GM23338 (cell line): Measurements from ENCODE around the gene OR5AU1. TPM values are rescaled to one million over a fixed set of nuclear protein-coding genes. Genes with fewer than 3 reads are reported as not detected.

Experiments
- ATAC-seq: fragments of 200-7000 bp; cut with Tn5 transposase; 3 replicates; pipeline ENCODE4 v1.9.1; 2020
- DNase-seq: peaks from one replicate; pipeline ENCODE4 v3.0.0-alpha.2; 2015; ENCODE audit warnings: low spot score
- H2AFZ ChIP-seq: fragments of 200-600 bp; sonication (generic); 2 replicates; pipeline ENCODE4 v1.8.0; 2016; ENCODE audit warnings: antibody characterized with exemption, mild to moderate bottlenecking, moderate library complexity
- H3F3A ChIP-seq: fragments of 200-600 bp; sonication (generic); replicated peaks from 2 replicates; pipeline ENCODE4 v1.8.0; 2017; ENCODE audit warnings: antibody characterized with exemption, mixed run types, low read depth
- H3K27ac ChIP-seq: fragments of 200-600 bp; sonication (generic); 2 replicates; pipeline ENCODE4 v1.6.1; 2016; ENCODE audit warnings: low read depth
- H3K27me3 ChIP-seq: fragments of 200-600 bp; sonication (generic); 2 replicates; pipeline ENCODE4 v1.8.0; 2016; ENCODE audit warnings: mild to moderate bottlenecking, mixed run types, moderate library complexity; ENCODE audit not compliant: insufficient read depth
- H3K36me3 ChIP-seq: fragments of 200-600 bp; sonication (generic); 2 replicates; pipeline ENCODE4 v1.8.0; 2016; ENCODE audit warnings: mild to moderate bottlenecking; ENCODE audit not compliant: insufficient read depth
- H3K4me1 ChIP-seq: fragments of 200-600 bp; sonication (generic); 2 replicates; pipeline ENCODE4 v1.8.0; 2016; ENCODE audit warnings: mild to moderate bottlenecking, moderate library complexity; ENCODE audit not compliant: insufficient read depth
- H3K4me2 ChIP-seq: fragments of 200-600 bp; sonication (generic); 2 replicates; pipeline ENCODE4 v1.7.1; 2017; ENCODE audit warnings: mixed run types
- H3K4me3 ChIP-seq: fragments of 200-600 bp; sonication (generic); 2 replicates; pipeline ENCODE4 v1.6.1; 2016; ENCODE audit warnings: mixed run types
- H3K79me2 ChIP-seq: fragments of 200-600 bp; sonication (generic); replicated peaks from 2 replicates; pipeline ENCODE4 v1.8.0; 2017; ENCODE audit warnings: mild to moderate bottlenecking; ENCODE audit not compliant: insufficient read depth
- H3K9me2 ChIP-seq: fragments of 200-600 bp; sonication (generic); 2 replicates; pipeline ENCODE4 v1.8.0; 2017; ENCODE audit not compliant: insufficient read depth
- H4K20me1 ChIP-seq: fragments of 200-600 bp; sonication (generic); replicated peaks from 2 replicates; pipeline ENCODE4 v1.8.0; 2017; ENCODE audit warnings: mild to moderate bottlenecking; ENCODE audit not compliant: insufficient read depth
- H3K27ac Mint-ChIP-seq: 2 replicates; pipeline ENCODE4 v1.8.0; 2020; ENCODE audit warnings: inconsistent platforms, mild to moderate bottlenecking, moderate library complexity, mixed read lengths
- H3K27me3 Mint-ChIP-seq: 3 replicates; pipeline ENCODE4 v1.8.0; 2022; ENCODE audit warnings: low read depth, mild to moderate bottlenecking, moderate library complexity, mixed read lengths, inconsistent platforms; ENCODE audit not compliant: insufficient read depth, poor library complexity
- H3K36me3 Mint-ChIP-seq: 3 replicates; pipeline ENCODE4 v1.8.0; 2021; ENCODE audit warnings: low read depth, mild to moderate bottlenecking, inconsistent platforms, moderate library complexity, mixed read lengths
- H3K4me1 Mint-ChIP-seq: 3 replicates; pipeline ENCODE4 v1.8.0; 2020; ENCODE audit warnings: mild to moderate bottlenecking, inconsistent platforms, mixed read lengths
- H3K4me3 Mint-ChIP-seq: 3 replicates; pipeline ENCODE4 v1.8.0; 2021; ENCODE audit warnings: moderate library complexity, mild to moderate bottlenecking, inconsistent platforms, mixed read lengths
- H3K9me3 Mint-ChIP-seq: 3 replicates; pipeline ENCODE4 v1.8.0; 2020; ENCODE audit warnings: moderate library complexity, mild to moderate bottlenecking, inconsistent platforms, mixed read lengths
- CREB1 ChIP-seq: fragments of 250-450 bp; sonication (Bioruptor Pico); IDR thresholded peaks from 2 replicates; pipeline ENCODE4 v1.5.0; 2020; ENCODE audit warnings: low read depth, mild to moderate bottlenecking, moderate library complexity
- EZH2 ChIP-seq: fragments of 200-600 bp; sonication (generic); IDR thresholded peaks from one replicate; pipeline ENCODE4 v1.8.0; 2017; ENCODE audit warnings: antibody characterized with exemption, mild to moderate bottlenecking, low read depth; ENCODE audit not compliant: unreplicated experiment
- EZH2phosphoT487 ChIP-seq: fragments of 200-600 bp; sonication (generic); IDR thresholded peaks from one replicate; pipeline ENCODE4 v1.8.1; 2018; ENCODE audit warnings: antibody characterized with exemption; ENCODE audit not compliant: unreplicated experiment
- JUNB ChIP-seq: IDR thresholded peaks from one replicate; pipeline ENCODE4 v1.6.1; 2016; ENCODE audit warnings: antibody characterized with exemption; ENCODE audit not compliant: unreplicated experiment
- NANOG ChIP-seq: IDR thresholded peaks from 2 replicates; pipeline ENCODE4 v1.6.1; 2016; ENCODE audit warnings: antibody characterized with exemption, borderline replicate concordance
- POLR2AphosphoS5 ChIP-seq: IDR thresholded peaks from 2 replicates; pipeline ENCODE4 v1.6.1; 2016; ENCODE audit warnings: antibody characterized with exemption, low read depth
- STAT1 ChIP-seq: IDR thresholded peaks from one replicate; pipeline ENCODE4 v1.6.1; 2016; ENCODE audit warnings: antibody characterized with exemption; ENCODE audit not compliant: unreplicated experiment
- ZNF114 ChIP-seq: fragments of 250-450 bp; sonication (Bioruptor Pico); IDR thresholded peaks from 2 replicates; pipeline ENCODE4 v1.5.0; 2020; ENCODE audit warnings: mild to moderate bottlenecking, moderate library complexity
- ZNF331 ChIP-seq: fragments of 250-450 bp; sonication (Bioruptor Pico); IDR thresholded peaks from 2 replicates; pipeline ENCODE4 v1.5.0; 2020; ENCODE audit warnings: low read depth, mild to moderate bottlenecking, moderate library complexity
- polyA plus RNA-seq: library from polyadenylated mRNA; unstranded; fragments of >200 nt; fragmentation: Nextera tagmentation; extraction: Ambion mirVana; gene quantifications from 2 replicates; pipeline ENCODE4 v1.2.1, GENCODE V29; 2016
- total RNA-seq: library from RNA; depleted of rRNA; stranded (reverse); fragments of >200 nt; shearing (Covaris generic); gene quantifications from 2 replicates; pipeline ENCODE4 v1.2.3, GENCODE V29; 2014
- TF ChIP-seq, protein P1 (sequence below), 2 experiments: fragments of 200-600 bp in 1 of 2; sonication (generic) in 1 of 2; conservative IDR thresholded peaks; 2 replicates each; pipeline versions ENCODE4 v1.5.1 to v1.6.1; 2016 to 2017; ENCODE audit warnings: antibody characterized with exemption in 2 of 2, low read depth in 2 of 2, mild to moderate bottlenecking in 2 of 2, moderate library complexity in 1 of 2
- TF ChIP-seq, protein P2 (sequence below): IDR thresholded peaks from one replicate; pipeline ENCODE4 v1.6.1; 2018; ENCODE audit warnings: antibody characterized with exemption; ENCODE audit not compliant: unreplicated experiment
- TF ChIP-seq, protein P3 (sequence below): IDR thresholded peaks from 2 replicates; pipeline ENCODE4 v1.6.1; 2016; ENCODE audit warnings: antibody characterized with exemption
- TF ChIP-seq, protein P4 (sequence below): fragments of 250-450 bp; sonication (Bioruptor Pico); IDR thresholded peaks from 2 replicates; pipeline ENCODE4 v1.5.0; 2020; ENCODE audit warnings: mild to moderate bottlenecking, moderate library complexity

OR5AU1 gene
- total and polyA plus RNA-seq, 2 experiments from 2014 or later, result not detected

DNA sequence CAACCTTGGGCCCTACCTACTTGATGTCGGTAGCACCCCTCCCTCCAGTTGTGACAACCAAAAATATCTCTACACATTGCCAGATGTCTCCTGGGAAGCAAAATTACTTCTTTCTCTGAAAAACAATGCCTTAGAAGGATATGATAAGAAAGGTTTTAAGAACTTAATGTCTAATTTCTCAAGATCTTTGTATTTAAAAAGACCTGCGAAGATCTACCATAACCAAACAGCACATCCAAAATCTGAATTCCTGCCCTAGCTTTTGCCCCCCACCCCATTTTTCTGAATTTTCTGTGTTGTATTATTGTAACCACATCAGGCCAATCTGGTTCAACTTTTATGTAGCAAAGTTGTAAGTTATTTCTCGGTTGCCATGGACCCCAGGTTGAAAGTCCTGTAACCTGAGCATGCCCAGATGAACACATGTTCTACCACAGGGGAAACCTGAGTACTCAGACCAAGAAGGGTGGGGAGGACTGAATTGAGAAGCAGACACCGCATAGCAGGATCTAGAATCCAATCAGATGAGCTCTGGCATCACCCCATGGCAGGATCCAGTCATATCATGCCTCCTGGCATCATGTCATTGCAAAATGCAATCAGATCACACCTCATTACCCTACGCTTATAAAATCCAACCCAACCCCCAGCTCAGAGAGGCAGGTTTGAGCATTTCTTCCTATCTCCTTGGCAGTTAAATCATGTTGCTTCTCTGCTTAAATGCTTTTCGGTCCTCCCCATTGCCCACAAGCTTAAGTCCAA lies 46.3 kb downstream of the OR5AU1 start:
- H4K20me1 ChIP-seq, result no peaks in the 10 kb centered on the region

More for the DNA sequence above, 46.3 kb downstream of the OR5AU1 start:
- Histone ChIP-seq H3K27ac (no peak overlapping the region), H3K4me2 (no peak overlapping the region), H3K79me2 (no peaks in the 10 kb centered on the region), H3K36me3 (no peaks in the 10 kb centered on the region), H3K4me3 (no peak overlapping the region), H3K9me2 (0 out of 2 replicates have a peak, but pooled peaks cover 3% of the 10 kb centered on the region), H3K4me1 (peaks cover 22% of the 10 kb centered on the region), H3K27me3 (no peaks in the 10 kb centered on the region), H3F3A (no peaks in the 10 kb centered on the region; the same call in 1 of the 2 replicates), H2AFZ (no peak overlapping the region)
- no peaks in the 10 kb centered on the region for H3K9me3 Mint-ChIP-seq
- DNase-seq, result peak; percentile 61
- ATAC-seq, result peak; percentile 14; the same call in 2 of the 3 replicates
- H3K4me3 Mint-ChIP-seq, result no peak overlapping the region
- peaks cover 2% of the 10 kb centered on the region for H3K27me3 Mint-ChIP-seq
- no peaks in the 10 kb centered on the region for H3K36me3 Mint-ChIP-seq
- H3K27ac Mint-ChIP-seq, result peak overlapping the region; percentile 19; the same call in 1 of the 2 replicates
- TF ChIP-seq, protein P1, sequence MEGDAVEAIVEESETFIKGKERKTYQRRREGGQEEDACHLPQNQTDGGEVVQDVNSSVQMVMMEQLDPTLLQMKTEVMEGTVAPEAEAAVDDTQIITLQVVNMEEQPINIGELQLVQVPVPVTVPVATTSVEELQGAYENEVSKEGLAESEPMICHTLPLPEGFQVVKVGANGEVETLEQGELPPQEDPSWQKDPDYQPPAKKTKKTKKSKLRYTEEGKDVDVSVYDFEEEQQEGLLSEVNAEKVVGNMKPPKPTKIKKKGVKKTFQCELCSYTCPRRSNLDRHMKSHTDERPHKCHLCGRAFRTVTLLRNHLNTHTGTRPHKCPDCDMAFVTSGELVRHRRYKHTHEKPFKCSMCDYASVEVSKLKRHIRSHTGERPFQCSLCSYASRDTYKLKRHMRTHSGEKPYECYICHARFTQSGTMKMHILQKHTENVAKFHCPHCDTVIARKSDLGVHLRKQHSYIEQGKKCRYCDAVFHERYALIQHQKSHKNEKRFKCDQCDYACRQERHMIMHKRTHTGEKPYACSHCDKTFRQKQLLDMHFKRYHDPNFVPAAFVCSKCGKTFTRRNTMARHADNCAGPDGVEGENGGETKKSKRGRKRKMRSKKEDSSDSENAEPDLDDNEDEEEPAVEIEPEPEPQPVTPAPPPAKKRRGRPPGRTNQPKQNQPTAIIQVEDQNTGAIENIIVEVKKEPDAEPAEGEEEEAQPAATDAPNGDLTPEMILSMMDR (conservative IDR thresholded peaks at IDR 0.05; ENCODE audit: low read depth in 2 of 2), result no peak
- TF ChIP-seq JUNB, result no peak
- TF ChIP-seq, protein P2, sequence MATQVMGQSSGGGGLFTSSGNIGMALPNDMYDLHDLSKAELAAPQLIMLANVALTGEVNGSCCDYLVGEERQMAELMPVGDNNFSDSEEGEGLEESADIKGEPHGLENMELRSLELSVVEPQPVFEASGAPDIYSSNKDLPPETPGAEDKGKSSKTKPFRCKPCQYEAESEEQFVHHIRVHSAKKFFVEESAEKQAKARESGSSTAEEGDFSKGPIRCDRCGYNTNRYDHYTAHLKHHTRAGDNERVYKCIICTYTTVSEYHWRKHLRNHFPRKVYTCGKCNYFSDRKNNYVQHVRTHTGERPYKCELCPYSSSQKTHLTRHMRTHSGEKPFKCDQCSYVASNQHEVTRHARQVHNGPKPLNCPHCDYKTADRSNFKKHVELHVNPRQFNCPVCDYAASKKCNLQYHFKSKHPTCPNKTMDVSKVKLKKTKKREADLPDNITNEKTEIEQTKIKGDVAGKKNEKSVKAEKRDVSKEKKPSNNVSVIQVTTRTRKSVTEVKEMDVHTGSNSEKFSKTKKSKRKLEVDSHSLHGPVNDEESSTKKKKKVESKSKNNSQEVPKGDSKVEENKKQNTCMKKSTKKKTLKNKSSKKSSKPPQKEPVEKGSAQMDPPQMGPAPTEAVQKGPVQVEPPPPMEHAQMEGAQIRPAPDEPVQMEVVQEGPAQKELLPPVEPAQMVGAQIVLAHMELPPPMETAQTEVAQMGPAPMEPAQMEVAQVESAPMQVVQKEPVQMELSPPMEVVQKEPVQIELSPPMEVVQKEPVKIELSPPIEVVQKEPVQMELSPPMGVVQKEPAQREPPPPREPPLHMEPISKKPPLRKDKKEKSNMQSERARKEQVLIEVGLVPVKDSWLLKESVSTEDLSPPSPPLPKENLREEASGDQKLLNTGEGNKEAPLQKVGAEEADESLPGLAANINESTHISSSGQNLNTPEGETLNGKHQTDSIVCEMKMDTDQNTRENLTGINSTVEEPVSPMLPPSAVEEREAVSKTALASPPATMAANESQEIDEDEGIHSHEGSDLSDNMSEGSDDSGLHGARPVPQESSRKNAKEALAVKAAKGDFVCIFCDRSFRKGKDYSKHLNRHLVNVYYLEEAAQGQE, result no peak
- TF ChIP-seq EZH2, result no peak
- no peak for TF ChIP-seq ZNF114 (CRISPR knock-in tag)
- TF ChIP-seq, protein P3, sequence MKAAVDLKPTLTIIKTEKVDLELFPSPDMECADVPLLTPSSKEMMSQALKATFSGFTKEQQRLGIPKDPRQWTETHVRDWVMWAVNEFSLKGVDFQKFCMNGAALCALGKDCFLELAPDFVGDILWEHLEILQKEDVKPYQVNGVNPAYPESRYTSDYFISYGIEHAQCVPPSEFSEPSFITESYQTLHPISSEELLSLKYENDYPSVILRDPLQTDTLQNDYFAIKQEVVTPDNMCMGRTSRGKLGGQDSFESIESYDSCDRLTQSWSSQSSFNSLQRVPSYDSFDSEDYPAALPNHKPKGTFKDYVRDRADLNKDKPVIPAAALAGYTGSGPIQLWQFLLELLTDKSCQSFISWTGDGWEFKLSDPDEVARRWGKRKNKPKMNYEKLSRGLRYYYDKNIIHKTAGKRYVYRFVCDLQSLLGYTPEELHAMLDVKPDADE, result no peak
- TF ChIP-seq EZH2phosphoT487, result no peak
- TF ChIP-seq ZNF331 (CRISPR knock-in tag), result no peak
- no peak for TF ChIP-seq NANOG
- TF ChIP-seq, protein P4, sequence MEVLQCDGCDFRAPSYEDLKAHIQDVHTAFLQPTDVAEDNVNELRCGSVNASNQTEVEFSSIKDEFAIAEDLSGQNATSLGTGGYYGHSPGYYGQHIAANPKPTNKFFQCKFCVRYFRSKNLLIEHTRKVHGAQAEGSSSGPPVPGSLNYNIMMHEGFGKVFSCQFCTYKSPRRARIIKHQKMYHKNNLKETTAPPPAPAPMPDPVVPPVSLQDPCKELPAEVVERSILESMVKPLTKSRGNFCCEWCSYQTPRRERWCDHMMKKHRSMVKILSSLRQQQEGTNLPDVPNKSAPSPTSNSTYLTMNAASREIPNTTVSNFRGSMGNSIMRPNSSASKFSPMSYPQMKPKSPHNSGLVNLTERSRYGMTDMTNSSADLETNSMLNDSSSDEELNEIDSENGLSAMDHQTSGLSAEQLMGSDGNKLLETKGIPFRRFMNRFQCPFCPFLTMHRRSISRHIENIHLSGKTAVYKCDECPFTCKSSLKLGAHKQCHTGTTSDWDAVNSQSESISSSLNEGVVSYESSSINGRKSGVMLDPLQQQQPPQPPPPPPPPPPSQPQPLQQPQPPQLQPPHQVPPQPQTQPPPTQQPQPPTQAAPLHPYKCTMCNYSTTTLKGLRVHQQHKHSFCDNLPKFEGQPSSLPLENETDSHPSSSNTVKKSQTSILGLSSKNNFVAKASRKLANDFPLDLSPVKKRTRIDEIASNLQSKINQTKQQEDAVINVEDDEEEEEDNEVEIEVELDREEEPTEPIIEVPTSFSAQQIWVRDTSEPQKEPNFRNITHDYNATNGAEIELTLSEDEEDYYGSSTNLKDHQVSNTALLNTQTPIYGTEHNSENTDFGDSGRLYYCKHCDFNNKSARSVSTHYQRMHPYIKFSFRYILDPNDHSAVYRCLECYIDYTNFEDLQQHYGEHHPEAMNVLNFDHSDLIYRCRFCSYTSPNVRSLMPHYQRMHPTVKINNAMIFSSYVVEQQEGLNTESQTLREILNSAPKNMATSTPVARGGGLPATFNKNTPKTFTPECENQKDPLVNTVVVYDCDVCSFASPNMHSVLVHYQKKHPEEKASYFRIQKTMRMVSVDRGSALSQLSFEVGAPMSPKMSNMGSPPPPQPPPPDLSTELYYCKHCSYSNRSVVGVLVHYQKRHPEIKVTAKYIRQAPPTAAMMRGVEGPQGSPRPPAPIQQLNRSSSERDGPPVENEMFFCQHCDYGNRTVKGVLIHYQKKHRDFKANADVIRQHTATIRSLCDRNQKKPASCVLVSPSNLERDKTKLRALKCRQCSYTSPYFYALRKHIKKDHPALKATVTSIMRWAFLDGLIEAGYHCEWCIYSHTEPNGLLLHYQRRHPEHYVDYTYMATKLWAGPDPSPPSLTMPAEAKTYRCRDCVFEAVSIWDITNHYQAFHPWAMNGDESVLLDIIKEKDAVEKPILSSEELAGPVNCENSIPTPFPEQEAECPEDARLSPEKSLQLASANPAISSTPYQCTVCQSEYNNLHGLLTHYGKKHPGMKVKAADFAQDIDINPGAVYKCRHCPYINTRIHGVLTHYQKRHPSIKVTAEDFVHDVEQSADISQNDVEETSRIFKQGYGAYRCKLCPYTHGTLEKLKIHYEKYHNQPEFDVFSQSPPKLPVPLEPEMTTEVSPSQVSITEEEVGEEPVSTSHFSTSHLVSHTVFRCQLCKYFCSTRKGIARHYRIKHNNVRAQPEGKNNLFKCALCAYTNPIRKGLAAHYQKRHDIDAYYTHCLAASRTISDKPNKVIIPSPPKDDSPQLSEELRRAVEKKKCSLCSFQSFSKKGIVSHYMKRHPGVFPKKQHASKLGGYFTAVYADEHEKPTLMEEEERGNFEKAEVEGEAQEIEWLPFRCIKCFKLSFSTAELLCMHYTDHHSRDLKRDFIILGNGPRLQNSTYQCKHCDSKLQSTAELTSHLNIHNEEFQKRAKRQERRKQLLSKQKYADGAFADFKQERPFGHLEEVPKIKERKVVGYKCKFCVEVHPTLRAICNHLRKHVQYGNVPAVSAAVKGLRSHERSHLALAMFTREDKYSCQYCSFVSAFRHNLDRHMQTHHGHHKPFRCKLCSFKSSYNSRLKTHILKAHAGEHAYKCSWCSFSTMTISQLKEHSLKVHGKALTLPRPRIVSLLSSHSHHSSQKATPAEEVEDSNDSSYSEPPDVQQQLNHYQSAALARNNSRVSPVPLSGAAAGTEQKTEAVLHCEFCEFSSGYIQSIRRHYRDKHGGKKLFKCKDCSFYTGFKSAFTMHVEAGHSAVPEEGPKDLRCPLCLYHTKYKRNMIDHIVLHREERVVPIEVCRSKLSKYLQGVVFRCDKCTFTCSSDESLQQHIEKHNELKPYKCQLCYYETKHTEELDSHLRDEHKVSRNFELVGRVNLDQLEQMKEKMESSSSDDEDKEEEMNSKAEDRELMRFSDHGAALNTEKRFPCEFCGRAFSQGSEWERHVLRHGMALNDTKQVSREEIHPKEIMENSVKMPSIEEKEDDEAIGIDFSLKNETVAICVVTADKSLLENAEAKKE (CRISPR knock-in tag), result no peak
- TF ChIP-seq CREB1 (CRISPR knock-in tag), result no peak
- no peak for TF ChIP-seq POLR2AphosphoS5
- no peak for TF ChIP-seq STAT1
- H3K4me1 Mint-ChIP-seq, result peaks cover 48% of the 10 kb centered on the region
